NCI-H128 (cell line): ENCODE data around the gene FMO4.
"Not testable (repeated sequence)": the region's sequence is repeated elsewhere in the genome, so short reads cannot be mapped to it uniquely, and the experiment has no call there.

Experiments
- DNase-seq: peaks from one replicate; lab custom pipeline; 2025; ENCODE audit not compliant: unreplicated experiment; lab: John Stamatoyannopoulos, UW

FMO4 gene

GRCh38 chr1:171384496-171384895 is 70.5 kb downstream of the FMO4 start:
- no peak for DNase-seq

DNA sequence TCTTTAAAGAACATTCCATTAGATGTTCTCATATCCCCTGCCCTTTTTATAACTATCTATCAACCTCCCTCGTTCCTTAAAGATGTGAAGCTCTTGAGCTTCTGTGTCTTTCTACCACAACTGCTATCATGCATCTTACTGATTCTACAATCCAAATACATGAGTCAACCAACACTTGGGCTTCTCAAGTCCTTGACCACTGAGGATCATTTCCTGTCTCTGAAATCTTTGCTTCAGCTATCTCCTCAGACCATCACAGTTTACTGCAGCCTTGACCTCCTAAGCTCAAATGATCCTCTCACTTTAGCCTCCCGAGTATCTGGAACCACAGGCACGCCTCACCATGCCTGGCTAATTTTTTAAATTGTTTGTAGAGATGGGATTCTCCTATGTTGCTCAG is 75.2 kb downstream of the FMO4 start:
- DNase-seq, result no peak

DNA sequence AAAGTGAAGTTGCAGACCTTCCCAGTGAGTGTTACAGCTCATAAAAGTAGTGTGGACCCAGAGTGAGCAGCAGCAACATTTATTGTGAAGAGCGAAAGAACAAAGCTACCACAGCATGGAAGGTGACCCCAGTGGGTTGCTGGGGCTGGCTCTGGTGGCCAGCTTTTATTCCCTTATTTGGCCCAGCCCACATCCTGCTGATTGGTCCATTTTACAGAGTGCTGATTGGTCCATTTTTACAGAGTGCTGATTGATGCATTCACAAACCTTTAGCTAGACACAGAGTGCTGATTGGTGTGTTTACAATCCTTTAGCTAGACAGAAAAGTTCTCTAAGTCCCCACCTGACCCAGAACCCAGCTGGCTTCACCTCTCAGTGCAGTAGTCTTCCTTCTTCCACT is 76.8 kb downstream of the FMO4 start:
- DNase-seq, result not testable (repeated sequence)
